Thyroid gland (tissue), 4 donors: ENCODE results near the gene TMC3.

Experiments
- POLR2A ChIP-seq, 2 donors: fragments of 450-650 bp; IDR thresholded peaks; one replicate each; pipeline ENCODE4 v1.6.1; 2017; ENCODE audit warnings: antibody characterized with exemption in 2 of 2, mild to moderate bottlenecking in 2 of 2, moderate library complexity in 1 of 2
- TF ChIP-seq, protein P1 (sequence below), 6 experiments: fragments of 200-600 bp in 3 of 6; fragments of 450-650 bp in 3 of 6; sonication (generic) in 3 of 6; IDR thresholded peaks; one replicate each; pipeline ENCODE4 v1.5.1; 2016 to 2019; ENCODE audit warnings: antibody characterized with exemption in 6 of 6, mild to moderate bottlenecking in 2 of 6, inconsistent platforms in 1 of 6, moderate library complexity in 1 of 6

DNA sequence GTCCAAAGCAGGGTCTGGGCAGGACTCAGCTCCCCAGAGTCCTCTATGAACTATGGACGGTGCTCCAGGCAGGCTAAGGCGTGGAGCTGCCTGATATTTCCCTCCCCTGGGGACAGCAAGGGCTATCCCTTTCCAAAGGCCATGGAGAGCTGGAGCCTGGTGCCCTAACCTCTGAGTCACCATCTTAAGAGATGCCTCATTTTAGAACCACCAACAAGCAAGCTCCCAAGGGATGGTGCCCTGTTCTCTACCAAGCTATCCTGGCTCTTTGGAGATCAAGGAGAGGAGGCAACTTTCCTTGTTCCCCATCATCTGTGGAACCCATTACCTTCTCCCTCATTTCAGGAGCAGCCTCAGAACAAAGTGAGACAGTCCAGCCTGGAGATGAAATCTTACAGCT is 65.8 kb downstream of the TMC3 start:
- TF ChIP-seq, protein P1, sequence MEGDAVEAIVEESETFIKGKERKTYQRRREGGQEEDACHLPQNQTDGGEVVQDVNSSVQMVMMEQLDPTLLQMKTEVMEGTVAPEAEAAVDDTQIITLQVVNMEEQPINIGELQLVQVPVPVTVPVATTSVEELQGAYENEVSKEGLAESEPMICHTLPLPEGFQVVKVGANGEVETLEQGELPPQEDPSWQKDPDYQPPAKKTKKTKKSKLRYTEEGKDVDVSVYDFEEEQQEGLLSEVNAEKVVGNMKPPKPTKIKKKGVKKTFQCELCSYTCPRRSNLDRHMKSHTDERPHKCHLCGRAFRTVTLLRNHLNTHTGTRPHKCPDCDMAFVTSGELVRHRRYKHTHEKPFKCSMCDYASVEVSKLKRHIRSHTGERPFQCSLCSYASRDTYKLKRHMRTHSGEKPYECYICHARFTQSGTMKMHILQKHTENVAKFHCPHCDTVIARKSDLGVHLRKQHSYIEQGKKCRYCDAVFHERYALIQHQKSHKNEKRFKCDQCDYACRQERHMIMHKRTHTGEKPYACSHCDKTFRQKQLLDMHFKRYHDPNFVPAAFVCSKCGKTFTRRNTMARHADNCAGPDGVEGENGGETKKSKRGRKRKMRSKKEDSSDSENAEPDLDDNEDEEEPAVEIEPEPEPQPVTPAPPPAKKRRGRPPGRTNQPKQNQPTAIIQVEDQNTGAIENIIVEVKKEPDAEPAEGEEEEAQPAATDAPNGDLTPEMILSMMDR (IDR thresholded peaks at IDR 0.05) = no peak
- TF ChIP-seq POLR2A (IDR thresholded peaks at IDR 0.05) = no peak
